Renal cortical epithelial cell (primary cell): ENCODE measurements around the gene CLDN4. TPM values are rescaled to one million over a fixed set of nuclear protein-coding genes. Genes with fewer than 3 reads are reported as not detected.

ENCODE experiments used
- DNase-seq: peaks from one replicate; pipeline ENCODE4 v3.0.0-alpha.2; 2011; ENCODE audit warnings: low read depth
- total RNA-seq: library from RNA; depleted of rRNA; stranded (reverse); fragments of >200 nt; gene quantifications from 2 replicates; pipeline ENCODE4 v1.2.3, GENCODE V29; 2014

CLDN4 gene
- total RNA-seq, 1 donor from 2014 or later, result 186 TPM

- DNase-seq, result peak; percentile 80
Observed at GRCh38 chr7:73842067-73842976, 11.5 kb downstream of the CLDN4 start, which contains the start of gene METTL27. Gene METTL27 (minus strand): TSS chr7:73842516. CDS start chr7:73842140, 376 bp downstream.

GRCh38 chr7:73844131-73844547 lies 13.3 kb downstream of the CLDN4 start:
- no peak for DNase-seq

- peak; percentile 78 for DNase-seq
Observed at GRCh38 chr7:73844848-73845460, 14.2 kb downstream of the CLDN4 start.

GRCh38 chr7:73845701-73846195 lies 15.0 kb downstream of the CLDN4 start:
- peak; percentile 73 for DNase-seq

- no peak for DNase-seq
Observed at GRCh38 chr7:73847941-73848723, 17.3 kb downstream of the CLDN4 start.

- peak; percentile 100 for DNase-seq
Observed at GRCh38 chr7:73850781-73851207, 20.0 kb downstream of the CLDN4 start.

GRCh38 chr7:73851410-73852338 lies 20.9 kb downstream of the CLDN4 start:
- DNase-seq, result peak; percentile 99

- no peak for DNase-seq
Observed at GRCh38 chr7:73852500-73852899, 21.7 kb downstream of the CLDN4 start.

GRCh38 chr7:73856941-73857340 lies 26.1 kb downstream of the CLDN4 start:
- no peak for DNase-seq

GRCh38 chr7:73858807-73859206 lies 28.0 kb downstream of the CLDN4 start:
- no peak for DNase-seq

- no peak for DNase-seq
Observed at GRCh38 chr7:73860859-73861258, 30.1 kb downstream of the CLDN4 start, which contains the start of gene TMEM270. Gene TMEM270 (plus strand): TSS chr7:73861159. CDS start chr7:73861195, 36 bp downstream.

- no peak for DNase-seq
Observed at GRCh38 chr7:73861305-73861704, 30.5 kb downstream of the CLDN4 start.

- no peak for DNase-seq
Observed at GRCh38 chr7:73864981-73865711, 34.4 kb downstream of the CLDN4 start.

- DNase-seq, result peak; percentile 23
Observed at GRCh38 chr7:73865738-73866445, 35.1 kb downstream of the CLDN4 start.

- DNase-seq, result no peak
Observed at GRCh38 chr7:73866446-73866767, 35.6 kb downstream of the CLDN4 start.

- DNase-seq, result no peak
Observed at GRCh38 chr7:73869011-73869798, 38.4 kb downstream of the CLDN4 start.

- no peak for DNase-seq
Observed at GRCh38 chr7:73870041-73870492, 39.3 kb downstream of the CLDN4 start.

- DNase-seq, result no peak
Observed at GRCh38 chr7:73871163-73872011, 40.6 kb downstream of the CLDN4 start.
